Neuronal stem cell (in vitro differentiated cells): Measurements from ENCODE around the gene SSBP3. TPM values are rescaled to one million over a fixed set of nuclear protein-coding genes. Genes with fewer than 3 reads are reported as not detected.
"Not testable (repeated sequence)": the region's sequence is repeated elsewhere in the genome, so short reads cannot be mapped to it uniquely, and the experiment has no call there.

Source experiments
- DNase-seq: peaks from one replicate; pipeline ENCODE4 v3.0.0-alpha.2; 2013; ENCODE audit warnings: low spot score
- H2AFZ ChIP-seq: one replicate; pipeline ENCODE4 v1.6.1; 2013; ENCODE audit warnings: mild to moderate bottlenecking, low read length, inconsistent platforms
- H2AK5ac ChIP-seq: 2 replicates; pipeline ENCODE4 v1.6.1; 2013; ENCODE audit warnings: low read depth, mild to moderate bottlenecking, inconsistent platforms, low read length, moderate library complexity, mixed read lengths
- H2BK120ac ChIP-seq: 2 replicates; pipeline ENCODE4 v1.6.1; 2013; ENCODE audit warnings: low read depth, mild to moderate bottlenecking, inconsistent platforms, low read length, moderate library complexity, mixed read lengths
- H2BK12ac ChIP-seq: one replicate; pipeline ENCODE4 v1.6.1; 2013; ENCODE audit warnings: low read length, inconsistent platforms
- H2BK15ac ChIP-seq: 2 replicates; pipeline ENCODE4 v1.6.1; 2013; ENCODE audit warnings: mild to moderate bottlenecking, low read length, inconsistent platforms, mixed read lengths
- H2BK5ac ChIP-seq: one replicate; pipeline ENCODE4 v1.6.1; 2013; ENCODE audit warnings: inconsistent platforms, mild to moderate bottlenecking, low read length, moderate library complexity
- H3K14ac ChIP-seq: one replicate; pipeline ENCODE4 v1.6.1; 2013; ENCODE audit warnings: low read length, inconsistent platforms
- H3K18ac ChIP-seq: 2 replicates; pipeline ENCODE4 v1.6.1; 2013; ENCODE audit warnings: low read length, inconsistent platforms
- H3K23ac ChIP-seq: 2 replicates; pipeline ENCODE4 v1.6.1; 2013; ENCODE audit warnings: low read depth, mild to moderate bottlenecking, mixed read lengths, low read length, inconsistent platforms; ENCODE audit not compliant: poor library complexity
- H3K27ac ChIP-seq: replicated peaks from 3 replicates; pipeline ENCODE4 v1.5.1; 2013; ENCODE audit warnings: low read length, inconsistent platforms
- H3K27me3 ChIP-seq, 3 experiments: 2 replicates each; pipeline ENCODE4 v1.6.1; 2013; ENCODE audit warnings: low read length in 3 of 3, mild to moderate bottlenecking in 2 of 3, inconsistent platforms in 1 of 3, low read depth in 1 of 3, mixed read lengths in 1 of 3, moderate library complexity in 1 of 3; ENCODE audit not compliant: control insufficient read depth in 3 of 3, insufficient read depth in 3 of 3
- H3K36me3 ChIP-seq, 2 donors: replicated peaks in 1 of 2; 2 replicates each; pipeline ENCODE4 v1.6.1; 2013; ENCODE audit warnings: low read length in 2 of 2; ENCODE audit not compliant: control insufficient read depth in 2 of 2, insufficient read depth in 2 of 2
- H3K4ac ChIP-seq: 2 replicates; pipeline ENCODE4 v1.6.1; 2013; ENCODE audit warnings: inconsistent platforms, mild to moderate bottlenecking, low read length, moderate library complexity
- H3K4me1 ChIP-seq, 2 donors: 1 replicate in 1 of 2; 2 replicates in 1 of 2; pipeline ENCODE4 v1.6.1; 2013; ENCODE audit warnings: low read length in 2 of 2, low read depth in 1 of 2; ENCODE audit not compliant: control insufficient read depth in 2 of 2, insufficient read depth in 1 of 2
- H3K4me2 ChIP-seq: one replicate; pipeline ENCODE4 v1.6.1; 2013; ENCODE audit warnings: mild to moderate bottlenecking, low read length, inconsistent platforms; ENCODE audit not compliant: insufficient read depth, poor library complexity, severe bottlenecking
- H3K4me3 ChIP-seq, 2 donors: 2 replicates each; pipeline ENCODE4 v1.5.1; 2013; ENCODE audit warnings: low read length in 2 of 2, mild to moderate bottlenecking in 2 of 2, inconsistent platforms in 1 of 2, moderate library complexity in 1 of 2
- H3K79me1 ChIP-seq: one replicate; pipeline ENCODE4 v1.6.1; 2013; ENCODE audit warnings: low read depth, mild to moderate bottlenecking, inconsistent platforms, low read length, moderate library complexity
- H3K9ac ChIP-seq: one replicate; pipeline ENCODE4 v1.6.1; 2013; ENCODE audit warnings: mild to moderate bottlenecking, low read depth, low read length, inconsistent platforms; ENCODE audit not compliant: poor library complexity
- H3K9me3 ChIP-seq, 2 donors: replicated peaks in 1 of 2; 2 replicates each; pipeline versions ENCODE3 to v1.6.1; 2013; ENCODE audit warnings: low read length in 2 of 2, mild to moderate bottlenecking in 2 of 2, inconsistent platforms in 1 of 2, low read depth in 1 of 2, mixed read lengths in 1 of 2, moderate library complexity in 1 of 2; ENCODE audit not compliant: control insufficient read depth in 2 of 2, insufficient read depth in 1 of 2
- H4K8ac ChIP-seq: one replicate; pipeline ENCODE4 v1.6.1; 2013; ENCODE audit warnings: low read depth, mild to moderate bottlenecking, inconsistent platforms, low read length, moderate library complexity
- H4K91ac ChIP-seq: one replicate; pipeline ENCODE4 v1.6.1; 2013; ENCODE audit warnings: low read length, low read depth, mild to moderate bottlenecking, inconsistent platforms; ENCODE audit not compliant: poor library complexity
- WGBS, 2 donors: extraction: QIAGEN DNeasy Blood & Tissue Kit; methylation state at CpG; one replicate each; pipeline ENCODE4 v1.1.7; 2013; ENCODE audit warnings: missing lambda C conversion rate in 2 of 2, mixed read lengths in 1 of 2; ENCODE audit not compliant: insufficient read length in 2 of 2, insufficient replicate concordance in 1 of 2; ENCODE audit errors: extremely low coverage in 2 of 2; 5-methylcytosine and 5-hydroxymethylcytosine counted together
- polyA plus RNA-seq, 2 experiments: library from polyadenylated mRNA; stranded (reverse); fragments of 200-250 nt; gene quantifications; one replicate each; pipeline ENCODE4 v1.2.3, GENCODE V29; 2013

SSBP3 gene
- 127 TPM for polyA plus RNA-seq (2013, experiment 1 of 2)
- polyA plus RNA-seq (2013, experiment 2 of 2): 133 TPM

DNA sequence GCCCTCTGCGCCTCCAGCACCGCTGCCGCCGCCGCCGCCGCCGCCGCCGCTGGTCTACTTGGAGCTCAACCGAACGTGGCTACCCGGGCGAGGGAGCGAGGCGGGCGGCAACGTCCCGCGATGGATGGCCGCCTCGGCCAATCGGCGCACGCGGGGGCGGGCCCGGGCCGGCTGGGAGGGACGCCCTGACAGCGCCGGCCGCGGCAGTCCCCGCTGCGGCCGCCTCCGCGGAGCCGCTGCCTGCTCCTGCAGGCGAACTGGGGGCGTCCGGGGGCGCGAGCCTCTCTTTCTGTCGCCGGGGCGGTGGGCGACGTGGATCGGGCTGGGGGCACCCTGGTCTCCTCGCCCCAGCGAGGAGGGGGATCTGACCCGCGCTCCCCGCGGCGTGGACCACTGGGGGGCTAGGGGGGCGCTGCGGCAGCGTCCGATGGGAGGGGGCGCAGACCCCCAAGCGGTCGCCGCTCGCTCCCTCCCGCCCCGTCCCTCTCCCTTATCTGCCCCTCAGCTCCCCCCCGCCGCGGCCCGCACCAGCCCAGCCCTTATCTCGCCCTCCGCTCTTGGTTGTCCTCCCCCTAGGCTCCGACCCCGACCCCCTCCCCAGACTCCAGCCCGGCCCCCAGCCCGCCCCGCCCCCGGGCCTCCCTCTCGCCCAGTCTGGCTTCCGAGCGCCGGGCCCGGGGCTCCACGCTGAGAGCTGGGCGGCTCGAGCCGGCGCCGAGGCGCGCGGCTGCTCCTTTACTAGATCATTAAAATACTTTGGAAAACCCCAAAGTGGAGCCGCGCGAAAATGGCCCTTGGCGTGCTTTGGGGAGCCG, at the start of gene SSBP3:
Gene SSBP3 (minus strand): TSS at position 56 of the 815 bp plus-strand sequence.
- Histone ChIP-seq H3K14ac (peak within 1 kb of the TSS; percentile 95), H3K18ac (peak within 1 kb of the TSS; percentile 99), H4K91ac (no peak within 1 kb of the TSS), H2BK12ac (peak within 1 kb of the TSS; percentile 76), H3K4ac (no peak within 1 kb of the TSS), H2AFZ (peak within 1 kb of the TSS; percentile 85), H3K9me3 (no peaks in the 10 kb centered on the region), H3K4me2 (peak within 1 kb of the TSS; percentile 92), H3K4me1 (peaks cover 25 to 40% of the 10 kb centered on the region in 2 donors), H2BK120ac (peak within 1 kb of the TSS; percentile 29), H2BK15ac (peak within 1 kb of the TSS; percentile 77), H2AK5ac (peak within 1 kb of the TSS; percentile 87), H3K23ac (peak within 1 kb of the TSS; percentile 86), H3K27ac (peak within 1 kb of the TSS; percentile 99), H3K79me1 (peaks cover 11% of the 10 kb centered on the region), H3K27me3 (no peaks in the 10 kb centered on the region), H3K36me3 (peaks cover 4 to 34% of the 10 kb centered on the region in 2 donors), H3K9ac (peak within 1 kb of the TSS; percentile 94), H2BK5ac (peak within 1 kb of the TSS; percentile 96), H3K4me3 (peak within 1 kb of the TSS; percentile 94 to 97), H4K8ac (no peak within 1 kb of the TSS)
- no CpG with 5 or more reads among the region's 100 CpGs for WGBS, 2 donors
- DNase-seq: peak; percentile 95

DNA sequence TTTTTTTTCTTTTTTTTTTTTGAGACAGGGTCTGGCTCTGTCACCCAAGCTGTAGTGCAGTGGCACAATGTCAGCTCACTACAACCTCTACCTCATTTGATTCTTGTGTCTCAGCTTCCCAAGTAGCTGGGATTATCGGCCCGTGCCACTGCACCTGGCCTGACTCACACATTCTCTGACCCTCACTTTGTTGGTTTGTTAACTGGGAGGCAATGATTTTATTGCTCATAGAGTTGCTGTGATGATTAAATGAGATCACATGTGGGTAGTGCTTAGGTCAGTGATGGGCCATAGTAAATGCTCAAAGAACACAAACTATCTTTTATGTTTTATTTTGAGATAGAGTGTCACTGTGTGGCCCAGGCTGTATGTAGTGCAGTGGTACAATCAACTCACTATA, 47.3 kb upstream of the SSBP3 start:
- no peak overlapping the region for H3K4ac ChIP-seq
- H4K8ac ChIP-seq: no peak overlapping the region
- H3K18ac ChIP-seq: no peak overlapping the region
- H3K9me3 ChIP-seq: peaks cover 2 to 4% of the 10 kb centered on the region in 2 donors
- H3K79me1 ChIP-seq: no peaks in the 10 kb centered on the region
- H3K4me2 ChIP-seq: no peak overlapping the region
- H2BK120ac ChIP-seq: no peak overlapping the region
- no peak overlapping the region for H2BK12ac ChIP-seq
- H3K9ac ChIP-seq: no peak overlapping the region
- no peak overlapping the region for H2AK5ac ChIP-seq
- H3K27me3 ChIP-seq: no peaks in the 10 kb centered on the region
- H3K4me1 ChIP-seq: peaks cover 6 to 9% of the 10 kb centered on the region in 2 donors
- no peak overlapping the region for H3K4me3 ChIP-seq
- no peak overlapping the region for H2BK5ac ChIP-seq
- no peak overlapping the region for H4K91ac ChIP-seq
- DNase-seq: no peak
- no peak overlapping the region for H3K23ac ChIP-seq
- no peaks in the 10 kb centered on the region for H3K36me3 ChIP-seq
- no peak overlapping the region for H3K27ac ChIP-seq
- peak overlapping the region; percentile 78 for H2AFZ ChIP-seq
- no CpG with 5 or more reads among the region's 2 CpGs for WGBS, 2 donors
- no peak overlapping the region for H3K14ac ChIP-seq
- no peak overlapping the region for H2BK15ac ChIP-seq

- H3K4ac ChIP-seq: no peak overlapping the region
- DNase-seq: no peak
- H3K4me1 ChIP-seq: peaks cover 6 to 9% of the 10 kb centered on the region in 2 donors
- no peak overlapping the region for H2BK120ac ChIP-seq
- H2BK5ac ChIP-seq: no peak overlapping the region
- H3K79me1 ChIP-seq: no peaks in the 10 kb centered on the region
- no peak overlapping the region for H3K23ac ChIP-seq
- no peaks in the 10 kb centered on the region for H3K27me3 ChIP-seq
- no peak overlapping the region for H3K4me2 ChIP-seq
- WGBS, 2 donors: no CpG with 5 or more reads among the region's 3 CpGs
- H3K4me3 ChIP-seq: no peak overlapping the region
- H3K27ac ChIP-seq: no peak overlapping the region
- peaks cover 2 to 4% of the 10 kb centered on the region in 2 donors for H3K9me3 ChIP-seq
- no peak overlapping the region for H2AK5ac ChIP-seq
- no peak overlapping the region for H3K9ac ChIP-seq
- no peak overlapping the region for H2BK15ac ChIP-seq
- no peak overlapping the region for H3K18ac ChIP-seq
- H3K14ac ChIP-seq: no peak overlapping the region
- H4K91ac ChIP-seq: no peak overlapping the region
- H3K36me3 ChIP-seq: no peaks in the 10 kb centered on the region
- peak overlapping the region; percentile 78 for H2AFZ ChIP-seq
- no peak overlapping the region for H2BK12ac ChIP-seq
- no peak overlapping the region for H4K8ac ChIP-seq
Observed at GRCh38 chr1:54453022-54453421, 46.8 kb upstream of the SSBP3 start.

DNA sequence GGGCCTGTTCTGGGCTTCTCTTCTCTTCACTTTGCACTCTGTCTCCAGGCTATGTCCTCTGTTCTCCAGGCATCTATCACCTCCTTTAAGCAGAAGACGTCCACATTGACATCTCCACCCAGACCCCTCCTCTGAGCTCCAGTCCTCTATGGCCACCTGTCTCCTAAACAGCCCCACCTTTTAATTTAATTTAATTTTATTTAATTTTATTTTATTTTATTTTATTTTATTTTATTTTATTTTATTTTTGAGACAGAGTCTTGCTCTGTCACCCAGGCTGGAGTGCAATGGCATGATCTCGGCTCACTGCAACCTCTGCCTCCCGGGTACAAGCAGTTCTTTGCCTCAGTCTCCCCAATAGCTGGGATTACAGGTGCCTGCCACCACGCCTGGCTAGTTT, 43.2 kb upstream of the SSBP3 start:
- not testable (repeated sequence) for H2BK12ac ChIP-seq, H3K36me3 ChIP-seq, H3K4me3 ChIP-seq, H3K27me3 ChIP-seq, H2BK120ac ChIP-seq, H2AK5ac ChIP-seq, H2BK5ac ChIP-seq, H3K27ac ChIP-seq, H3K14ac ChIP-seq, H3K4ac ChIP-seq, DNase-seq, H2AFZ ChIP-seq, H4K8ac ChIP-seq, H3K4me1 ChIP-seq, H3K79me1 ChIP-seq, H3K23ac ChIP-seq, H4K91ac ChIP-seq, H3K4me2 ChIP-seq, H3K18ac ChIP-seq, H2BK15ac ChIP-seq, H3K9me3 ChIP-seq, H3K9ac ChIP-seq
- no CpG with 5 or more reads among the region's 4 CpGs for WGBS, 2 donors
